ENCODE results near the gene RBM27.
"Not testable (repeated sequence)": the region's sequence is repeated elsewhere in the genome, so short reads cannot be mapped to it uniquely, and the experiment has no call there.

The RBM27 gene, protein sequence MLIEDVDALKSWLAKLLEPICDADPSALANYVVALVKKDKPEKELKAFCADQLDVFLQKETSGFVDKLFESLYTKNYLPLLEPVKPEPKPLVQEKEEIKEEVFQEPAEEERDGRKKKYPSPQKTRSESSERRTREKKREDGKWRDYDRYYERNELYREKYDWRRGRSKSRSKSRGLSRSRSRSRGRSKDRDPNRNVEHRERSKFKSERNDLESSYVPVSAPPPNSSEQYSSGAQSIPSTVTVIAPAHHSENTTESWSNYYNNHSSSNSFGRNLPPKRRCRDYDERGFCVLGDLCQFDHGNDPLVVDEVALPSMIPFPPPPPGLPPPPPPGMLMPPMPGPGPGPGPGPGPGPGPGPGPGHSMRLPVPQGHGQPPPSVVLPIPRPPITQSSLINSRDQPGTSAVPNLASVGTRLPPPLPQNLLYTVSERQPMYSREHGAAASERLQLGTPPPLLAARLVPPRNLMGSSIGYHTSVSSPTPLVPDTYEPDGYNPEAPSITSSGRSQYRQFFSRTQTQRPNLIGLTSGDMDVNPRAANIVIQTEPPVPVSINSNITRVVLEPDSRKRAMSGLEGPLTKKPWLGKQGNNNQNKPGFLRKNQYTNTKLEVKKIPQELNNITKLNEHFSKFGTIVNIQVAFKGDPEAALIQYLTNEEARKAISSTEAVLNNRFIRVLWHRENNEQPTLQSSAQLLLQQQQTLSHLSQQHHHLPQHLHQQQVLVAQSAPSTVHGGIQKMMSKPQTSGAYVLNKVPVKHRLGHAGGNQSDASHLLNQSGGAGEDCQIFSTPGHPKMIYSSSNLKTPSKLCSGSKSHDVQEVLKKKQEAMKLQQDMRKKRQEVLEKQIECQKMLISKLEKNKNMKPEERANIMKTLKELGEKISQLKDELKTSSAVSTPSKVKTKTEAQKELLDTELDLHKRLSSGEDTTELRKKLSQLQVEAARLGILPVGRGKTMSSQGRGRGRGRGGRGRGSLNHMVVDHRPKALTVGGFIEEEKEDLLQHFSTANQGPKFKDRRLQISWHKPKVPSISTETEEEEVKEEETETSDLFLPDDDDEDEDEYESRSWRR

DNA sequence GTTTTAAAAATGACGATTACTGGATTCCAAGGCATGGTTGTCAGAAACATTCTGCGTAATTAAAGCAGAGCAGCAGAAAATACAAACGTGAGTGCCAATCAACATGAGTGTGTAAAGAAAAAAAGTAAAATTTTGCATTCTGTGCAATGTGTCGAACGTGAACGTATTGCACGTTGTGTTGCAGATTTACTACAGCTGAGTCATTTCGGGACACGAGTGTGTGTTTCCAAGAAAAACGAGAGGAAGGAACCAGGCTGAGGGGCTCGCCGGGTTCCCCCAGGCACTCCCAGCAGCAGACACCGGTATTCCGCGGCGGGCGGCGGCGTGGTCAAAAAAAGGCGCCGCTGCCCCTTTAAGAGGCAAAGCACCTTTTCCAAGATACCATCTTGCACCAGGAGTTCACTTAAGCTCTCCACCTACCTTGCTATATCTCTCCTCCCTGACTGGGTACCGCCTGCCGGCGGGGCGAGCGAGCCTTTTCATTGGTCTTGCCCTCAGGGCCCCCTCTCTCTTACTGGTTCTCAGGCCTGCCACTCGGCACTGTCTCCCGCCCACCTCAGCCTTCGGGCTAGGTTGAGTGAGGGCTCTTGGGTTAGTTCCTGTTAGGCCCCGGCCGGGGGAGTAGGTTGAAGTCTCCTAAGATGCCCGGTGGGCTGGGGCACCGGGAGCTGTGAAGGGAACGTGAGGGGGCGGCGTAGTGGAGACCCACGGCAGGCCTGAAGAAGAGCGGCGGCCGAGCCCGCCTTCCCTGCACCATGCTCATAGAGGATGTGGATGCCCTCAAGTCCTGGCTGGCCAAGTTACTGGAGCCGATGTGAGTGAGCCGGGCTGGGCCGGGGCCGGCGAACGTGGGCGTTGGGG, at the start of gene RBM27:
Gene RBM27 (plus strand): TSS at position 595 of the 861 bp plus-strand sequence. CDS start 161 bp downstream, at position 756.
- DNase-seq (ENCODE audit: low read depth) = peak; percentile 99

GRCh38 chr5:146158255-146158654, 45.1 kb upstream of the RBM27 start:
- DNase-seq (ENCODE audit: low read depth) = no peak

DNA sequence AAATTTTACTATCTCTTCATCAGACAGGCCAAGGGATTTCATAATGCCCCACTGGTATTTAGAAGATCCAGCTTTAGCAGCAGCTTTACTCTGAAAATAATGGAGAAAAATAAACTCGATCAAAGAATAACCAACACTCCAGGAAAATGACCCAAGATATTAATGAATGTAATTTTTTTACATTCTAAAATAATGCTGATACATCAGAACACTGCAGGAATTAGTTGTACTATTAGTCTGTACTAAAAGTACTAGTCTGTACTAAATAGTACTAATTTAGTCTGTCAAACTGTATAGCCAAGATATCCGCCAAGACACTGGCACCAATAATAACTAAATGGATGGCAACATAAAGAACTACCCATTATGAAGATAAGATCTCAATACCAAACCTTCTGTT, 39.0 kb upstream of the RBM27 start:
- no peak for DNase-seq (ENCODE audit: low read depth)

DNA sequence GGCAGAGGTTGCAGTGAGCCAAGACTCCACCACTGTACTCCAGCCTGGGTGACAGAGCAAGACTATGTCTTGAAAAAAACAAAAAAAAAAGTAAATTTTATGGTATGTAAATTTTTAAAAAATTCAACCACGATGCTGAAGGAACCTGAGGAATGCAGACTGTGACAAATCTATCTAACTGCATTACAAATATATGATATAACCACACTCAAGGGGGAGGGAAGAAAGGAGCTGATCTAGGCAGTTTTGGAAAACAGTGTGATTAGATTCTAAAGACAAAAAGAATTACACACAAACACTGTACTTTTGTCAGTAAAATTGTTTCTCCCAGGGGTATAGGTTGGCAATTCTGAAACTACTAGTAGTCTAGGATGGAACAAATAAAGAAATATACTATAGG, 37.9 kb upstream of the RBM27 start:
- DNase-seq (ENCODE audit: low read depth) = no peak

DNA sequence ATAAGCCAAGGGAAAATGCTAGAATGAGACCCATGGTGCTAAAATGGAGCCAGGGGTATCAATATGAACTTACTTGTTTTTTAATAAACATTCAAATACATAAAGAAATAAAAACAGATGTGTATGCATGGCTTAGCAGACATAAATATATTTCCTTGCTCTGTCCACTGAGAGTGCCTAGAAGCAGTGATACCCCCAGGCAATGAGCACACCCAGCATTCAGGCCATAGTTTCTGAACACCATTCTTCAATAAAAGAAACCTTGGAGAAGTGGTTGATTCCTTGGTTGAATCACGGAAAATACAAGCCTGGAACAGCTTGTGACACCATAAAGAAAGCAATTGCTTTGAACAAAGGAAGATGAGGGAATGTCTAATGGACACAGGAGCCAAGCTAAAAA, 37.5 kb upstream of the RBM27 start:
- DNase-seq (ENCODE audit: low read depth) = no peak

DNA sequence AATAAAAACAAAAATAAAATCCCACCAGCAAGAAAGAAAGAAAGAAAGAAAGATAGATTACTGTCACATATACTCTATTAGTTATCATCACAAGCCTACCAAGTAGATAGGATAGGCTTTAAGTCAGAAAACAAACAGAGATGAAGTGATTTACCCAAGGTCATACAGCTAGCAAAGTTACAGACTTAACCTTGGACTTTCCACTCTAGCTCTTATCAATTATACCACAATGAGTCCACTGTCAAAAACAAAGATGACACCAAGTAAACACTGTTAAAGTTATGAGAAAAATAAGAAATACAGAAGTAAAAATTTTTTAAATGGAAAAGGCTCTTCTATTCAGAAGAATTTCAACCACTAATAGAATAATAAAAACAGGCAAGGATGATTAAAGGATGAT, 34.3 kb upstream of the RBM27 start:
- DNase-seq (ENCODE audit: low read depth) = no peak

GRCh38 chr5:146173049-146173448, 30.4 kb upstream of the RBM27 start:
- DNase-seq (ENCODE audit: low read depth) = not testable (repeated sequence)

GRCh38 chr5:146173597-146173996, 29.8 kb upstream of the RBM27 start:
- no peak for DNase-seq (ENCODE audit: low read depth)

- DNase-seq (ENCODE audit: low read depth) = no peak
Measured at GRCh38 chr5:146176805-146177204, 26.6 kb upstream of the RBM27 start.

- no peak for DNase-seq (ENCODE audit: low read depth)
Measured at GRCh38 chr5:146179696-146180095, 23.7 kb upstream of the RBM27 start.

GRCh38 chr5:146183403-146183802, 20.0 kb upstream of the RBM27 start:
- not testable (repeated sequence) for DNase-seq (ENCODE audit: low read depth)

- no peak for DNase-seq (ENCODE audit: low read depth)
Measured at GRCh38 chr5:146185161-146185560, 18.2 kb upstream of the RBM27 start.

DNA sequence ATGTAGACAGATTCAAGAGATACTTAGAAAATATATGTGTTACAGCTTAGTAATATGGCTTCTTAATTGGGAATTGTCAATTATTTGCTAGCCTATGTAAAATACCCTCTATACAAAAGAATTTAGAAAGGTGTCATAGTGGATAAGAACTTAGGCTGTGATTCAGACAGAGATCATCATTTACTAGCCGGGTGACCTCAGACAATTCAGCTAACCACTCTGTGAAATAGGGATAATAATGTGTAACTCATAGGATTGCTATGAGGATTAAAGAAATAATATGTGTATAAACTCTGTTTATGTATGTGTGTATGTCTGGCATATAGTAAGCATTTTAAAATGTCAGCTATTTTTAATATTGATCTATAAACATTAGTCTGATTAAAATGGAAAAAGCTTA, 15.0 kb upstream of the RBM27 start:
- peak; percentile 60 for DNase-seq (ENCODE audit: low read depth)

GRCh38 chr5:146192571-146193043, 10.8 kb upstream of the RBM27 start:
- no peak for DNase-seq (ENCODE audit: low read depth)

DNA sequence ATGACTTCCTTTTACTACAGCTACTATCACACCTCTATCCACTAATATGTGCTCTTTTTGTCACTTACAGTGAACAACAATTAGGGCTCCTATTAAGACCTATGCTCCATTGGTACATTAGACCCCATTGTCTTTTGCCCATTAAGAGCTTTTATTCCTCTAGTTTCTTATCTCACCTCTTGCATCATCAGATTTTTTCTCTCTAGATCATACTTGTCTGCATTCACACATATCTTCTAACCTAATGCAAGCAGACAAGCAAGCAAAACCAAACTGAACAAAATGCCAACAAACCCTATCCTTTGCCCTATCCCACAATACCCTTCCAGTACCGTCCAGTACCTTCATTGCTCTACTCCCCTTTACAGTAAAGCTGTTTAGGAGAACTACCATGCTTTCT, 10.1 kb upstream of the RBM27 start:
- peak; percentile 78 for DNase-seq (ENCODE audit: low read depth)

GRCh38 chr5:146194997-146195396, 8.4 kb upstream of the RBM27 start:
- not testable (repeated sequence) for DNase-seq (ENCODE audit: low read depth)

DNA sequence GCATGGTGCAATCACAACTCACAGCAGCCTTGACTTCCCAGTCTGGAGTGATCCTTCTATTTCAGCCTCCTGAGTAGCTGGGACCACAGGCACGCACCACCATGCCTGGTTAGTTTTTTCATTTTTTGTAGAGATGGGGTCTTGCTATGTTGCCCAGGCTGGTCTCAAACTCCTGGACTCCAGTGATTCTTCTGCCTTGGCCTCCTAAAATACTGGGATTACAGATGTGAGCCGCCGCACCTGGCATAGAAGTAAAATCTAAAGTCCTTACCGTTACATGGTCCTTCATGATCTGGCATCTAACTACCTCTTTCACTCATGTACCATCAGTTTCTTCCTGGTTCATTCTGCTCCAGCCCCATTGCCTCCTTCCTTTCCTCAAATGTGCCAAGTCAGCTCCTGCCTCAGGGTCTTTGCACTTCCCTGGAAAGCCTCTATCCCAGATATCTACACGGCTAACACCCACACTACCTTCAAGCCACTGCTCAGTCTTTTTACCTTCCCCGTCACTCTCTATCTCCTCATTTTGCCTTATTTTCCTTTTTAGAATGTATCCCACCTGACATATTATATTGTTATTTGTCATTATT, 6.9 kb upstream of the RBM27 start:
- DNase-seq (ENCODE audit: low read depth) = no peak

DNA sequence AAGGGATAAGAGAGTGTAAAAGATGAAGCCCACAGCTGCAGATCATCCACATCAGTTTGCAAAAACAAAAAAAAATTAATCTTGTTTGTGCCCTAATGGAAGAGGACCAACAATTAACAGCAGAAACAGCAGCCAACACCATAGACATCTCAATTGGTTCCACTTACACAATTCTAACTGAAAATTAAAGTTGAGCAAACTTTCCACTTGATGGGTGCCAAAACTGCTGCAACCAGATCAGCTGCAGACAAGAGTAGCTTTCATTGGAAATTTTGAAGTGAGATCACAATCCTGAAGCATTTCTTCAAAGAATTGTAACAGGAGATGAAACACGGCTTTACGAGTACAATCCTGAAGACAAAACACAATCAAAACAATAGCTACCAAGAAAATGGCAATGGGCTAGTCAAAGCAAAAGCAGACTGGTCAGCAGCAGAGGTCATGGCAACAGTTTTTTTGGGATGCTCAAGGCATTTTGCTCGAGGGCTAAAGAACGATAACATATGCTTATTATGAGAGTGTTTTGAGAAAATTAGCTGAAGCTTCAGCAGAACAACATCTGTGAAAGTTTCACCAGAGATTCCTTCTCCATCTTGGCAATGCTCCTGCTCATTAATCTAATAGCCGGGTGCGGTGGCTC, 4.1 kb upstream of the RBM27 start:
- DNase-seq (ENCODE audit: low read depth) = no peak

DNA sequence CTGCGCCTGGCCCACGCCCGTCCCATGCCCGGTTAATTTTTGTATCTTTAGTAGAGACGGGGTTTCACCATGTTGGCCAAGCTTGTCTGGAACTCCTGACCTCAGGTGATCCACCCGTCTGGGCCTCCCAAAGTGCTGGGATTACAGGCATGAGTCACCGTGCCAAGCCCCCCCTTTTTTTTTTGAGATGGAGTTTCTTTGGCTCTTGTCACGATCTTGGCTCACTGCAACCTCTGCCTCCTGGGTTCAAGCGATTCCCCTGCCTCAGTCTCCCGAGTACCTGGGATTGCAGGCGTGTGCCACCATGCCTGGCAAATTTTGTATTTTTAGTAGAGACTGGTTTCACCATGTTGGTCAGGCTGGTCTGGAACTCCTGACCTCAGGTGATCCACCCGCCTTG, 1.6 kb upstream of the RBM27 start:
- not testable (repeated sequence) for DNase-seq (ENCODE audit: low read depth)

GRCh38 chr5:146203872-146204192, 427 bp downstream of the RBM27 start:
- no peak for DNase-seq (ENCODE audit: low read depth)
